ENCODE data around the gene CDH4.

CDH4 gene

DNA sequence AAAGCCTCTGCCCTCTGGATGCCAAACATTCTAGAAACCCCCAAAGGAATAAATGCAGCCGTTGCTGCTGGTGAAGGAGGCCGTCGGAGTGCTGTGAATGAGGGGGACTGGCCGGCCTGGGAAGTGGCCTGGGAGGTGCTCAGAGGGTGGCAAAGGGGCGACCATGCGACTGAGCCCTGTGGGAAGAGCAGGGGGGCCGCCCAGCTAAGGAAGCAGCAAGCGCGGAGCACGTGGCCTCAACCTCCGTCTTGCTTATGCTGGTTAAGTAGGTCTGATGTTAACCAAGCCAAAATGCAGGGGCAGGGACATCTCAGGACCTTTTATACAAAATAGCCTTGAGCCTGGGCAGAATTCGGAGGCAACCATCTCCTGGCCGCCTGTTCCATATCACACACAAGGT, 432.1 kb downstream of the CDH4 start:
- no peak for TF ChIP-seq TAF1 (IDR thresholded peaks at IDR 0.05; ENCODE audit: borderline replicate concordance, insufficient read depth, low read length)
- no peak for TF ChIP-seq SIN3A (IDR thresholded peaks at IDR 0.05; ENCODE audit: borderline replicate concordance, insufficient read depth, low read length)
- TF ChIP-seq, protein P1, sequence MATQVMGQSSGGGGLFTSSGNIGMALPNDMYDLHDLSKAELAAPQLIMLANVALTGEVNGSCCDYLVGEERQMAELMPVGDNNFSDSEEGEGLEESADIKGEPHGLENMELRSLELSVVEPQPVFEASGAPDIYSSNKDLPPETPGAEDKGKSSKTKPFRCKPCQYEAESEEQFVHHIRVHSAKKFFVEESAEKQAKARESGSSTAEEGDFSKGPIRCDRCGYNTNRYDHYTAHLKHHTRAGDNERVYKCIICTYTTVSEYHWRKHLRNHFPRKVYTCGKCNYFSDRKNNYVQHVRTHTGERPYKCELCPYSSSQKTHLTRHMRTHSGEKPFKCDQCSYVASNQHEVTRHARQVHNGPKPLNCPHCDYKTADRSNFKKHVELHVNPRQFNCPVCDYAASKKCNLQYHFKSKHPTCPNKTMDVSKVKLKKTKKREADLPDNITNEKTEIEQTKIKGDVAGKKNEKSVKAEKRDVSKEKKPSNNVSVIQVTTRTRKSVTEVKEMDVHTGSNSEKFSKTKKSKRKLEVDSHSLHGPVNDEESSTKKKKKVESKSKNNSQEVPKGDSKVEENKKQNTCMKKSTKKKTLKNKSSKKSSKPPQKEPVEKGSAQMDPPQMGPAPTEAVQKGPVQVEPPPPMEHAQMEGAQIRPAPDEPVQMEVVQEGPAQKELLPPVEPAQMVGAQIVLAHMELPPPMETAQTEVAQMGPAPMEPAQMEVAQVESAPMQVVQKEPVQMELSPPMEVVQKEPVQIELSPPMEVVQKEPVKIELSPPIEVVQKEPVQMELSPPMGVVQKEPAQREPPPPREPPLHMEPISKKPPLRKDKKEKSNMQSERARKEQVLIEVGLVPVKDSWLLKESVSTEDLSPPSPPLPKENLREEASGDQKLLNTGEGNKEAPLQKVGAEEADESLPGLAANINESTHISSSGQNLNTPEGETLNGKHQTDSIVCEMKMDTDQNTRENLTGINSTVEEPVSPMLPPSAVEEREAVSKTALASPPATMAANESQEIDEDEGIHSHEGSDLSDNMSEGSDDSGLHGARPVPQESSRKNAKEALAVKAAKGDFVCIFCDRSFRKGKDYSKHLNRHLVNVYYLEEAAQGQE (IDR thresholded peaks at IDR 0.05; ENCODE audit: insufficient read depth in 1 of 2, low read depth in 2 of 2, low read length in 2 of 2), result no peak
- TF ChIP-seq FOXP2 (optimal IDR thresholded peaks at IDR 0.05; ENCODE audit: borderline replicate concordance, extremely low read depth, extremely low read length, insufficient read depth), result no peak
- no peak for TF ChIP-seq POLR2AphosphoS5 (IDR thresholded peaks at IDR 0.05; ENCODE audit: low read depth, low read length)

GRCh38 chr20:61684583-61685235, 432.6 kb downstream of the CDH4 start:
- no peak for TF ChIP-seq FOXP2 (optimal IDR thresholded peaks at IDR 0.05; ENCODE audit: borderline replicate concordance, extremely low read depth, extremely low read length, insufficient read depth)
- no peak for TF ChIP-seq TAF1 (IDR thresholded peaks at IDR 0.05; ENCODE audit: borderline replicate concordance, insufficient read depth, low read length)
- TF ChIP-seq, protein P1 (IDR thresholded peaks at IDR 0.05; ENCODE audit: insufficient read depth in 1 of 2, low read depth in 2 of 2, low read length in 2 of 2), result no peak
- TF ChIP-seq POLR2AphosphoS5 (IDR thresholded peaks at IDR 0.05; ENCODE audit: low read depth, low read length), result no peak
- TF ChIP-seq SIN3A (IDR thresholded peaks at IDR 0.05; ENCODE audit: borderline replicate concordance, insufficient read depth, low read length), result no peak

GRCh38 chr20:61685462-61685861, 433.4 kb downstream of the CDH4 start:
- TF ChIP-seq, protein P1 (IDR thresholded peaks at IDR 0.05; ENCODE audit: insufficient read depth in 1 of 2, low read depth in 2 of 2, low read length in 2 of 2), result no peak
- TF ChIP-seq TAF1 (IDR thresholded peaks at IDR 0.05; ENCODE audit: borderline replicate concordance, insufficient read depth, low read length) (no peak), FOXP2 (optimal IDR thresholded peaks at IDR 0.05; ENCODE audit: borderline replicate concordance, extremely low read depth, extremely low read length, insufficient read depth) (no peak), POLR2AphosphoS5 (IDR thresholded peaks at IDR 0.05; ENCODE audit: low read depth, low read length) (no peak), SIN3A (IDR thresholded peaks at IDR 0.05; ENCODE audit: borderline replicate concordance, insufficient read depth, low read length) (no peak)

DNA sequence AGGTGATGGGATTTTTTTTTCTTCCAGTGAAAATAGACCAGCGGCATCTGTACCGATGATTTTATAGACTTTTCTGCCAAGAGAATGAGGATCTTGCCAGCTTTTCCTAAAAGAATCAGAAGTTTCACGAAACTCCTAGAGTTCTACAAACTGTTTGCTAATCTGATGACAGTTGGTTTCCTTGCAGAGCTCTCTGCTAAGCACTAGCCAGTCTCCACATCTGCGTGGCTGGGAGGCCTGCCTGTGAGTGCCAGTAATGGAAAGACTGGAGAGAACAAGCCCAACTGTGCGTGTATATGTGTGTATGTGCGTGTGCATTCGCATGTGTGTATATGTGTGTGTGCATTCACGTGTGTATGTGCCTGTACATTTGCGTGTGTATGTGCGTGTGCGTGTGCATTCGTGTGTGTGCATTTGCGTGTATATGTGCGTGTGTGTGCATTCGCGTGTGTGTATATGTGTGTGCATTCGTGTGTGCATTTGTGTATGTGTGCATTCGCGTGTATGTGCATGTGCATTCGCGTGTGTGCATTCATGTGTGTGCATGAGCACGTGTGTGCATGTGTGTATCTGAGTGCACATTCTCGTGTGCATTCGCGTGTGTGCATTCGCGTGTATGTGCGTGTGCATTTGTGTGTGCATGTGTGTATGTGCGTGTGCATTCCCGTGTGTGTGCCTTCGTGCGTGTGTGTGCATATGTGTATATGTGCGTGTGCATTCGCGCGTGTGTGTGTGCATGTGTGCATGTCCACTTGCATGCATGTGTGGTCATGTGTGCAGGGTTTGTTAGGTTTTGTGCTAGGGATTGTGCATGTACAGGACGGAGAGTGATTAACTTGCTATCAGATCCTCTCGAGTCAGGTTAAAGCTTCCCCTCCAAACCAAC, 434.2 kb downstream of the CDH4 start:
- TF ChIP-seq FOXP2 (optimal IDR thresholded peaks at IDR 0.05; ENCODE audit: borderline replicate concordance, extremely low read depth, extremely low read length, insufficient read depth) (no peak), POLR2AphosphoS5 (IDR thresholded peaks at IDR 0.05; ENCODE audit: low read depth, low read length) (no peak), TAF1 (IDR thresholded peaks at IDR 0.05; ENCODE audit: borderline replicate concordance, insufficient read depth, low read length) (no peak), SIN3A (IDR thresholded peaks at IDR 0.05; ENCODE audit: borderline replicate concordance, insufficient read depth, low read length) (no peak)
- TF ChIP-seq, protein P1 (IDR thresholded peaks at IDR 0.05; ENCODE audit: insufficient read depth in 1 of 2, low read depth in 2 of 2, low read length in 2 of 2), result no peak

Measured in PFSK-1 (cell line).